Erythroblast (primary cell): Measurements from ENCODE around the gene CST11.

Experiments
- GATA1 ChIP-seq: IDR thresholded peaks from 2 replicates; pipeline ENCODE4 v1.6.1; 2011; ENCODE audit warnings: low read depth, mild to moderate bottlenecking, control low read depth, low read length, moderate library complexity
- POLR2A ChIP-seq: IDR thresholded peaks from 2 replicates; pipeline ENCODE4 v1.6.1; 2011; ENCODE audit warnings: mild to moderate bottlenecking, low read length

DNA sequence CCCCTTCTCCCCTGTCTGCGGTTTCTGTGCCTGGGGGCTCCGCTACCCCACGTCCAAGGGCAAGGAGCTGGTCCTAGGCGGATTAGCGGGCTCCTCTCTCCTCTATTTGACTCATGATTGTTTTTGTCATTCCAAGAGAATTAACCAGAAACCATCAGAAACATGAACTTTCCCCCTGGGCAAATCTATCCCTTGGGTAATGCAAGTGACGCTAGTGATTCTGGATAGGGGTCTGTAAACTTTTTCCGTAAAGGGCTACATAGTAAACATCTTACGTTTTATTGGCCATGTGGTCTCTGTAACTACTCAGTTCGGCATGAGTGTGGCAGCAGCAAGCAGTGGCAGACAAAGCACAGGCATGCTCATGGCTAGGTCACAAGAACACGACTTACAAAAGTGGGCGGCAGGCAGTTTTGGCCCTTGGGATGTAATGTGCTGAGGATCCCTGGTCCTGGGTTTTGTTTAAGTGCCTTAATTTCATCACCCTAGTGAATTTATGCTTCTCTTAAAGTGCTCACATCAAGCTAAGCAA is 654 bp downstream of the CST11 start:
- TF ChIP-seq POLR2A (no peak), GATA1 (no peak)
